CD4-positive, alpha-beta T cell treated with Interleukin-17A for 1 hour (primary cell): ENCODE results near the gene DAB2IP.
"Not testable (repeated sequence)": the region's sequence is repeated elsewhere in the genome, so short reads cannot be mapped to it uniquely, and the experiment has no call there.

Experiments
- DNase-seq: peaks from one replicate; pipeline ENCODE4 v3.0.0-alpha.2; 2020

The DAB2IP gene

GRCh38 chr9:121781701-121782464 lies 130.4 kb downstream of the DAB2IP start:
- DNase-seq: no peak

GRCh38 chr9:121782514-121783110 lies 131.2 kb downstream of the DAB2IP start:
- DNase-seq: no peak

GRCh38 chr9:121783111-121783510 lies 131.7 kb downstream of the DAB2IP start:
- no peak for DNase-seq

GRCh38 chr9:121783521-121784507 lies 132.4 kb downstream of the DAB2IP start:
- DNase-seq: no peak

- no peak for DNase-seq
Measured at GRCh38 chr9:121784731-121785411, 133.4 kb downstream of the DAB2IP start.

GRCh38 chr9:121785673-121786542 lies 134.5 kb downstream of the DAB2IP start:
- no peak for DNase-seq

GRCh38 chr9:121786543-121786948 lies 135.1 kb downstream of the DAB2IP start:
- DNase-seq: no peak

- no peak for DNase-seq
Measured at GRCh38 chr9:121786998-121787422, 135.6 kb downstream of the DAB2IP start.

GRCh38 chr9:121788686-121789366 lies 137.4 kb downstream of the DAB2IP start:
- no peak for DNase-seq

GRCh38 chr9:121790841-121791240 lies 139.4 kb downstream of the DAB2IP start:
- DNase-seq: no peak

GRCh38 chr9:121792476-121792875 lies 141.0 kb downstream of the DAB2IP start:
- not testable (repeated sequence) for DNase-seq

- not testable (repeated sequence) for DNase-seq
Measured at GRCh38 chr9:121794334-121794733, 142.9 kb downstream of the DAB2IP start.

GRCh38 chr9:121797081-121797480 lies 145.6 kb downstream of the DAB2IP start:
- no peak for DNase-seq

- DNase-seq: no peak
Measured at GRCh38 chr9:121798941-121799340, 147.5 kb downstream of the DAB2IP start.

GRCh38 chr9:121800376-121800775 lies 148.9 kb downstream of the DAB2IP start:
- DNase-seq: no peak

GRCh38 chr9:121801579-121801978 lies 150.1 kb downstream of the DAB2IP start:
- no peak for DNase-seq

- DNase-seq: no peak
Measured at GRCh38 chr9:121802753-121803152, 151.3 kb downstream of the DAB2IP start.

- DNase-seq: no peak
Measured at GRCh38 chr9:121807069-121807822, 155.8 kb downstream of the DAB2IP start.

- no peak for DNase-seq
Measured at GRCh38 chr9:121807823-121808278, 156.4 kb downstream of the DAB2IP start.

GRCh38 chr9:121808781-121809180 lies 157.3 kb downstream of the DAB2IP start:
- DNase-seq: no peak
